GM19468 (cell line): ENCODE results near the gene CXADR.
"Not testable (repeated sequence)": the region's sequence is repeated elsewhere in the genome, so short reads cannot be mapped to it uniquely, and the experiment has no call there.

Experiments
- ATAC-seq: cut with Tn5 transposase; IDR thresholded peaks from one replicate; pipeline ENCODE4 v1.9.1; 2021; ENCODE audit warnings: mild to moderate bottlenecking, moderate library complexity, moderate number of reproducible peaks; ENCODE audit not compliant: unreplicated experiment; ENCODE audit errors: extremely low read depth

Gene CXADR

GRCh38 chr21:17512253-17513213, at the start of gene CXADR:
Gene CXADR (plus strand): TSS chr21:17513043. CDS start chr21:17513130, 87 bp downstream.
- peak; percentile 63 for ATAC-seq

- ATAC-seq = no peak
Measured at GRCh38 chr21:17466166-17466565, 46.7 kb upstream of the CXADR start.

GRCh38 chr21:17467392-17467791, 45.5 kb upstream of the CXADR start:
- ATAC-seq = no peak

GRCh38 chr21:17467829-17468228, 45.0 kb upstream of the CXADR start:
- ATAC-seq = no peak

- ATAC-seq = no peak
Measured at GRCh38 chr21:17468698-17469097, 44.1 kb upstream of the CXADR start.

- no peak for ATAC-seq
Measured at GRCh38 chr21:17469727-17470126, 43.1 kb upstream of the CXADR start.

GRCh38 chr21:17472182-17472581, 40.7 kb upstream of the CXADR start:
- ATAC-seq = no peak

- no peak for ATAC-seq
Measured at GRCh38 chr21:17472592-17473271, 40.1 kb upstream of the CXADR start.

GRCh38 chr21:17476006-17476405, 36.8 kb upstream of the CXADR start:
- no peak for ATAC-seq

GRCh38 chr21:17478156-17478555, 34.7 kb upstream of the CXADR start:
- ATAC-seq = not testable (repeated sequence)

GRCh38 chr21:17479606-17480005, 33.2 kb upstream of the CXADR start:
- ATAC-seq = no peak

- no peak for ATAC-seq
Measured at GRCh38 chr21:17482928-17483327, 29.9 kb upstream of the CXADR start.

GRCh38 chr21:17488620-17489019, 24.2 kb upstream of the CXADR start:
- ATAC-seq = peak; percentile 48

- not testable (repeated sequence) for ATAC-seq
Measured at GRCh38 chr21:17489565-17489964, 23.3 kb upstream of the CXADR start.

GRCh38 chr21:17491716-17492414, 21.0 kb upstream of the CXADR start:
- no peak for ATAC-seq

GRCh38 chr21:17492415-17493168, 20.3 kb upstream of the CXADR start:
- no peak for ATAC-seq

GRCh38 chr21:17494051-17494450, 18.8 kb upstream of the CXADR start:
- ATAC-seq = no peak

GRCh38 chr21:17495680-17496079, 17.2 kb upstream of the CXADR start:
- ATAC-seq = no peak

GRCh38 chr21:17497316-17497715, 15.5 kb upstream of the CXADR start:
- no peak for ATAC-seq

- no peak for ATAC-seq
Measured at GRCh38 chr21:17498586-17498985, 14.3 kb upstream of the CXADR start.
